GM21390 (cell line): Measurements from ENCODE around the gene UNK.
"Not testable (repeated sequence)": the region's sequence is repeated elsewhere in the genome, so short reads cannot be mapped to it uniquely, and the experiment has no call there.

ENCODE experiments used
- ATAC-seq: cut with Tn5 transposase; IDR thresholded peaks from one replicate; pipeline ENCODE4 v1.9.1; 2021; ENCODE audit not compliant: unreplicated experiment

UNK gene

GRCh38 chr17:75753514-75754377, 30.9 kb upstream of the UNK start:
- ATAC-seq, result peak; percentile 50

GRCh38 chr17:75754378-75755204, 30.0 kb upstream of the UNK start:
- ATAC-seq, result no peak

- ATAC-seq, result no peak
Measured at GRCh38 chr17:75755205-75755901, 29.3 kb upstream of the UNK start.

- no peak for ATAC-seq
Measured at GRCh38 chr17:75755990-75756389, 28.6 kb upstream of the UNK start.

GRCh38 chr17:75756451-75757085, 28.0 kb upstream of the UNK start:
- ATAC-seq, result no peak

- ATAC-seq, result no peak
Measured at GRCh38 chr17:75757086-75757681, 27.4 kb upstream of the UNK start.

- ATAC-seq, result no peak
Measured at GRCh38 chr17:75758131-75758905, 26.3 kb upstream of the UNK start.

GRCh38 chr17:75759457-75759856, 25.1 kb upstream of the UNK start:
- no peak for ATAC-seq

GRCh38 chr17:75759978-75760640, 24.5 kb upstream of the UNK start:
- ATAC-seq, result not testable (repeated sequence)

- no peak for ATAC-seq
Measured at GRCh38 chr17:75762513-75763268, 21.9 kb upstream of the UNK start.

GRCh38 chr17:75763269-75763607, 21.4 kb upstream of the UNK start:
- ATAC-seq, result no peak

GRCh38 chr17:75763613-75764416, 20.8 kb upstream of the UNK start:
- no peak for ATAC-seq

- no peak for ATAC-seq
Measured at GRCh38 chr17:75764417-75764710, 20.2 kb upstream of the UNK start.

- peak; percentile 76 for ATAC-seq
Measured at GRCh38 chr17:75764711-75765421, 19.7 kb upstream of the UNK start, which contains the start of gene GALK1. Gene GALK1, minus strand, starts transcription at chr17:75765192. Its CDS starts 56 bp downstream, at chr17:75765136.

- no peak for ATAC-seq
Measured at GRCh38 chr17:75765981-75766380, 18.6 kb upstream of the UNK start.

- ATAC-seq, result no peak
Measured at GRCh38 chr17:75767881-75768280, 16.7 kb upstream of the UNK start.

GRCh38 chr17:75769536-75769935, 15.1 kb upstream of the UNK start:
- ATAC-seq, result no peak
